ENCODE data around the gene ITPR2.
A peak's percentile ranks its signal among the peaks of the same experiment; 100 is the strongest.
"Not testable (repeated sequence)": the region's sequence is repeated elsewhere in the genome, so short reads cannot be mapped to it uniquely, and the experiment has no call there.

The ITPR2 gene

GRCh38 chr12:26800858-26801257 lies 32.1 kb downstream of the ITPR2 start:
- in situ Hi-C loops (cut with HindIII; ENCODE audit: low pct_ligation_motif_present, low pct_unique_long_range_greater_than_20kb, low sequenced_read_pairs) = no loop called here
- DNase-seq = no peak

GRCh38 chr12:26800347-26800746 lies 32.6 kb downstream of the ITPR2 start:
- in situ Hi-C loops (cut with HindIII; ENCODE audit: low pct_ligation_motif_present, low pct_unique_long_range_greater_than_20kb, low sequenced_read_pairs) = no loop called here
- no peak for DNase-seq

GRCh38 chr12:26799741-26800140 lies 33.3 kb downstream of the ITPR2 start:
- DNase-seq = no peak
- in situ Hi-C loops (cut with HindIII; ENCODE audit: low pct_ligation_motif_present, low pct_unique_long_range_greater_than_20kb, low sequenced_read_pairs) = no loop called here

- in situ Hi-C loops (cut with HindIII; ENCODE audit: low pct_ligation_motif_present, low pct_unique_long_range_greater_than_20kb, low sequenced_read_pairs) = no loop called here
- no peak for DNase-seq
Measured at GRCh38 chr12:26798640-26799039, 34.4 kb downstream of the ITPR2 start.

- in situ Hi-C loops (cut with HindIII; ENCODE audit: low pct_ligation_motif_present, low pct_unique_long_range_greater_than_20kb, low sequenced_read_pairs) = no loop called here
- DNase-seq = no peak
Measured at GRCh38 chr12:26798023-26798422, 35.0 kb downstream of the ITPR2 start.

- in situ Hi-C loops (cut with HindIII; ENCODE audit: low pct_ligation_motif_present, low pct_unique_long_range_greater_than_20kb, low sequenced_read_pairs) = no loop called here
- DNase-seq = no peak
Measured at GRCh38 chr12:26795910-26796309, 37.1 kb downstream of the ITPR2 start.

- in situ Hi-C loops (cut with HindIII; ENCODE audit: low pct_ligation_motif_present, low pct_unique_long_range_greater_than_20kb, low sequenced_read_pairs) = no loop called here
- peak; percentile 71 for DNase-seq
Measured at GRCh38 chr12:26791301-26791791, 41.6 kb downstream of the ITPR2 start.

GRCh38 chr12:26790645-26790994 lies 42.4 kb downstream of the ITPR2 start:
- DNase-seq = peak; percentile 34
- in situ Hi-C loops (cut with HindIII; ENCODE audit: low pct_ligation_motif_present, low pct_unique_long_range_greater_than_20kb, low sequenced_read_pairs) = no loop called here

- peak; percentile 68 for DNase-seq
- in situ Hi-C loops (cut with HindIII; ENCODE audit: low pct_ligation_motif_present, low pct_unique_long_range_greater_than_20kb, low sequenced_read_pairs) = no loop called here
Measured at GRCh38 chr12:26789731-26790644, 43.0 kb downstream of the ITPR2 start.

GRCh38 chr12:26786865-26787514 lies 46.0 kb downstream of the ITPR2 start:
- in situ Hi-C loops (cut with HindIII; ENCODE audit: low pct_ligation_motif_present, low pct_unique_long_range_greater_than_20kb, low sequenced_read_pairs) = no loop called here
- peak; percentile 59 for DNase-seq

GRCh38 chr12:26786491-26786864 lies 46.5 kb downstream of the ITPR2 start:
- in situ Hi-C loops (cut with HindIII; ENCODE audit: low pct_ligation_motif_present, low pct_unique_long_range_greater_than_20kb, low sequenced_read_pairs) = no loop called here
- no peak for DNase-seq

GRCh38 chr12:26783816-26784379 lies 49.1 kb downstream of the ITPR2 start:
- in situ Hi-C loops (cut with HindIII; ENCODE audit: low pct_ligation_motif_present, low pct_unique_long_range_greater_than_20kb, low sequenced_read_pairs); DNase-seq: not testable (repeated sequence)

GRCh38 chr12:26783131-26783526 lies 49.9 kb downstream of the ITPR2 start:
- in situ Hi-C loops (cut with HindIII; ENCODE audit: low pct_ligation_motif_present, low pct_unique_long_range_greater_than_20kb, low sequenced_read_pairs) = no loop called here
- no peak for DNase-seq

- in situ Hi-C loops (cut with HindIII; ENCODE audit: low pct_ligation_motif_present, low pct_unique_long_range_greater_than_20kb, low sequenced_read_pairs) = no loop called here
- no peak for DNase-seq
Measured at GRCh38 chr12:26782372-26783130, 50.4 kb downstream of the ITPR2 start.

GRCh38 chr12:26780656-26781055 lies 52.3 kb downstream of the ITPR2 start:
- in situ Hi-C loops (cut with HindIII; ENCODE audit: low pct_ligation_motif_present, low pct_unique_long_range_greater_than_20kb, low sequenced_read_pairs) = not testable (repeated sequence)
- peak; percentile 33 for DNase-seq

- in situ Hi-C loops (cut with HindIII; ENCODE audit: low pct_ligation_motif_present, low pct_unique_long_range_greater_than_20kb, low sequenced_read_pairs); DNase-seq: not testable (repeated sequence)
Measured at GRCh38 chr12:26778173-26778775, 54.7 kb downstream of the ITPR2 start.

GRCh38 chr12:26777236-26777635 lies 55.8 kb downstream of the ITPR2 start:
- in situ Hi-C loops (cut with HindIII; ENCODE audit: low pct_ligation_motif_present, low pct_unique_long_range_greater_than_20kb, low sequenced_read_pairs) = no loop called here

GRCh38 chr12:26775991-26776390 lies 57.0 kb downstream of the ITPR2 start:
- DNase-seq; in situ Hi-C loops (cut with HindIII; ENCODE audit: low pct_ligation_motif_present, low pct_unique_long_range_greater_than_20kb, low sequenced_read_pairs): not testable (repeated sequence)

More at GRCh38 chr12:26777236-26777635, 55.8 kb downstream of the ITPR2 start:
- no peak for DNase-seq

All from ACHN (cell line).